GM12873 (cell line): ENCODE measurements around the gene MINAR1.

ENCODE experiments used
- TF ChIP-seq, protein P1 (sequence below): IDR thresholded peaks from 2 replicates; pipeline ENCODE4 v1.5.1; 2012; ENCODE audit warnings: low read depth, mild to moderate bottlenecking, moderate library complexity, low read length, control low read depth; ENCODE audit not compliant: insufficient read depth; ENCODE audit errors: missing control alignments

The MINAR1 gene

DNA sequence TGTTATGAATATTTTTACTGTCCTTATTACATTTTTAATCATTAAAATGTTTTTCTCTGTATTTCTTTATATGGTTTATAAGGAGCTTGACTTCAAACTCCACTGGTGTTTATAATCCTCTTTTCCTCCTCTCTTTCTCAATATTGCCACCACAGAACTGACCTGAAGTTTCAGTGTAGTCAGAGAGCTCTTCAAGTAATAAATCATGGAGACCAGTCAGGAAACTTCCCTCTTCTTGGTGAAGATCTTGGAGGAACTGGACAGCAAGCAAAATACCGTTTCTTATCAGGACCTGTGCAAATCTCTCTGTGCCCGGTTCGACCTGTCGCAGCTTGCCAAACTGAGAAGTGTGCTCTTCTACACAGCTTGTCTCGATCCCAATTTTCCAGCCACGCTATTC, 23.8 kb downstream of the MINAR1 start:
- TF ChIP-seq, protein P1, sequence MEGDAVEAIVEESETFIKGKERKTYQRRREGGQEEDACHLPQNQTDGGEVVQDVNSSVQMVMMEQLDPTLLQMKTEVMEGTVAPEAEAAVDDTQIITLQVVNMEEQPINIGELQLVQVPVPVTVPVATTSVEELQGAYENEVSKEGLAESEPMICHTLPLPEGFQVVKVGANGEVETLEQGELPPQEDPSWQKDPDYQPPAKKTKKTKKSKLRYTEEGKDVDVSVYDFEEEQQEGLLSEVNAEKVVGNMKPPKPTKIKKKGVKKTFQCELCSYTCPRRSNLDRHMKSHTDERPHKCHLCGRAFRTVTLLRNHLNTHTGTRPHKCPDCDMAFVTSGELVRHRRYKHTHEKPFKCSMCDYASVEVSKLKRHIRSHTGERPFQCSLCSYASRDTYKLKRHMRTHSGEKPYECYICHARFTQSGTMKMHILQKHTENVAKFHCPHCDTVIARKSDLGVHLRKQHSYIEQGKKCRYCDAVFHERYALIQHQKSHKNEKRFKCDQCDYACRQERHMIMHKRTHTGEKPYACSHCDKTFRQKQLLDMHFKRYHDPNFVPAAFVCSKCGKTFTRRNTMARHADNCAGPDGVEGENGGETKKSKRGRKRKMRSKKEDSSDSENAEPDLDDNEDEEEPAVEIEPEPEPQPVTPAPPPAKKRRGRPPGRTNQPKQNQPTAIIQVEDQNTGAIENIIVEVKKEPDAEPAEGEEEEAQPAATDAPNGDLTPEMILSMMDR, result no peak

DNA sequence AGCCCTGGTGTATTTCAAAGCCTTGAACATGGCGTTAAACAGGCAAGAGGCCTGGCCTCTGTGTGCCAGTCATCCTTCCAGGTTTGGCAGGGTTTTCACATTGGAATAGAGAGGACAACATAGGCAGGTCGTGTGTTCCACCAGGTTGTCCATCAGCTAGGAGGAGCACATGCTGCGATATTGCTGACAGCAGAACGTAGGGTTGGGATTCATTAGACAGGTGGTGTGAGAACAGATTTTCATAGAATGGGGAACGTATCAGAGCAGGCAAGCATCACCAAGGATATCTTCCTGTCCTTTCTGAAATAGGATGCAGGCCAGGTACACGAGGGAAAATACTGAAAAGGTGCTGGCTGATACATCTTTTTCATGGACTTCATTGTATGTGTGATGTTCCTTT, 26.4 kb downstream of the MINAR1 start:
- TF ChIP-seq, protein P1, result no peak

DNA sequence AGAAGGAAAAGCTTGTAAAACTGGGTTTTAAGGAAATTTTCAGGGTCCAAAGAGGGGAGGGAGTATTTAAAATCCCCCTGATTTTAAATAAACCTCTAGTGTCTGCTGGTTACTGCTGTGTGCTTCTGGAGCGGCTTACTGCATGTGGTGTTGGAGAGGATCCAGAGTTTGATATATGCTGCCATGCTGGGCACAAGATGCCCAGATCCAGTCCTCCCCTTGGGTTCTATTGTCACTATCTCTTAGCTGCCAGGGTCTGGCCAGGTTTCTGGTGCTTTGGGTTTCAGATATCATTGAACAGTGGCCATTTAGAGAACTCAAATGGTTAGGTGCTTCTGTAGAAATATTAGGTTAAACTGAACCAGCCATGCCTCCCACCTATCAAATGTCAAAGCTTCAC, 27.5 kb downstream of the MINAR1 start:
- TF ChIP-seq, protein P1, result no peak

GRCh38 chr15:79463043-79463780, 31.1 kb downstream of the MINAR1 start:
- TF ChIP-seq, protein P1, result no peak

- TF ChIP-seq, protein P1, result no peak
Measured at GRCh38 chr15:79463781-79464270, 31.7 kb downstream of the MINAR1 start.

- TF ChIP-seq, protein P1, result no peak
Measured at GRCh38 chr15:79466488-79466887, 34.4 kb downstream of the MINAR1 start.

DNA sequence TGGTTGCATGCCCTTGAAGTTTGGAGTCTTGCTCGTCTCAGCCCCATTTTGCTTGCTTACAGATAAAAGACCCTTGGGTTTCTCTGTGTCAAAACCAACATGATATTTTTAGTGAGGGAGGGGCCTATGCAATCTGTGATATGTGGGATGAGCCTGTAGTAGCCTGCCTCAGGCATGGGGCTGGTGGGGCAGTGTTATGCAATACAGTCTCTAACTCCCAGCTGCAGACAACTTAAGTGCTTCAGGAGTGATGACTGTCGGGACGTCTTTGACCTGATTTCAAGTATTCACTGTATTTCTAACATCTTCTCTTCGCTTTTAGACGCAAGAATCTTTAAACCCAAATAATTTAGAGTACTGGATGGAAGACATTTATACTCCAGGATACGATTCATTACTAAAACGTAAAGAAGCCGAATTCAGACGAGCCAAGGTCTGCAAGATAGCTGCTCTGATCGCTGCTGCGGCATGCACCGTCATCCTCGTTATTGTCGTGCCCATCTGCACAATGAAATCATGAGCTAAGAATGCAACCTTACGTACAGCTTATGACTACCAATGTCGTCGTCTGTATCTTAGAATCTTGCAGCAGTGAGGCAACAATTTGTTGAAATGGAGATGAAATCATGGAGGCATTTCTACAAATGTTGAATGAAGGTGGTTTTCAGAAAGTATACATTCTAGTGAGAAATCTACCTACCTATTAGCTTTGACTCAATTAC, 35.9 kb downstream of the MINAR1 start:
- TF ChIP-seq, protein P1, result no peak
